Duodenal mucosa (tissue), 2 donors: ENCODE data around the gene LRMDA.

Experiments used
- H3K27ac ChIP-seq: one replicate; pipeline ENCODE4 v1.7.0; 2013; ENCODE audit warnings: low read depth, low read length
- H3K27me3 ChIP-seq, 2 donors: one replicate each; pipeline ENCODE4 v1.7.0; 2013; ENCODE audit warnings: low read length in 2 of 2, control low read depth in 1 of 2; ENCODE audit not compliant: insufficient read depth in 2 of 2, control insufficient read depth in 1 of 2
- H3K36me3 ChIP-seq, 2 donors: one replicate each; pipeline ENCODE4 v1.7.0; 2013; ENCODE audit warnings: low read length in 2 of 2, control low read depth in 1 of 2; ENCODE audit not compliant: insufficient read depth in 2 of 2, control insufficient read depth in 1 of 2
- H3K4me1 ChIP-seq, 2 donors: one replicate each; pipeline ENCODE4 v1.7.0; 2013; ENCODE audit warnings: low read length in 2 of 2, control low read depth in 1 of 2; ENCODE audit not compliant: insufficient read depth in 2 of 2, control insufficient read depth in 1 of 2
- H3K4me3 ChIP-seq, 2 donors: one replicate each; pipeline ENCODE4 v1.7.0; 2013; ENCODE audit warnings: low read length in 2 of 2, low read depth in 1 of 2
- H3K9ac ChIP-seq, 2 donors: one replicate each; pipeline ENCODE4 v1.7.0; 2013; ENCODE audit warnings: low read length in 2 of 2, low read depth in 1 of 2
- H3K9me3 ChIP-seq, 2 donors: one replicate each; pipeline ENCODE4 v1.7.0; 2013; ENCODE audit warnings: low read length in 2 of 2, control low read depth in 1 of 2; ENCODE audit not compliant: control insufficient read depth in 1 of 2

LRMDA gene

GRCh38 chr10:75654171-75654771 is 222.8 kb downstream of the LRMDA start:
- H3K9ac ChIP-seq, result no peak overlapping the region
- no peaks in the 10 kb centered on the region for H3K27me3 ChIP-seq
- no peak overlapping the region for H3K27ac ChIP-seq
- no peaks in the 10 kb centered on the region for H3K36me3 ChIP-seq
- H3K9me3 ChIP-seq, result no peaks in the 10 kb centered on the region
- peaks cover 0 to 6% of the 10 kb centered on the region in 2 donors for H3K4me1 ChIP-seq
- no peak overlapping the region for H3K4me3 ChIP-seq

- Histone ChIP-seq H3K27me3 (no peaks in the 10 kb centered on the region), H3K9me3 (no peaks in the 10 kb centered on the region), H3K4me1 (peaks cover 0 to 6% of the 10 kb centered on the region in 2 donors), H3K4me3 (no peak overlapping the region), H3K27ac (no peak overlapping the region), H3K36me3 (no peaks in the 10 kb centered on the region), H3K9ac (no peak overlapping the region)
Observed at GRCh38 chr10:75654772-75655171, 223.3 kb downstream of the LRMDA start.

GRCh38 chr10:75655791-75656451 is 224.5 kb downstream of the LRMDA start:
- H3K27ac ChIP-seq, result no peak overlapping the region
- no peaks in the 10 kb centered on the region for H3K9me3 ChIP-seq
- H3K9ac ChIP-seq, result no peak overlapping the region
- H3K36me3 ChIP-seq, result no peaks in the 10 kb centered on the region
- H3K4me1 ChIP-seq, result peaks cover 0 to 10% of the 10 kb centered on the region in 2 donors
- no peak overlapping the region for H3K4me3 ChIP-seq
- H3K27me3 ChIP-seq, result no peaks in the 10 kb centered on the region

- H3K27me3 ChIP-seq, result no peaks in the 10 kb centered on the region
- peaks cover 0 to 9% of the 10 kb centered on the region in 2 donors for H3K4me1 ChIP-seq
- H3K9ac ChIP-seq, result no peak overlapping the region
- H3K36me3 ChIP-seq, result no peaks in the 10 kb centered on the region
- no peak overlapping the region for H3K27ac ChIP-seq
- no peaks in the 10 kb centered on the region for H3K9me3 ChIP-seq
- H3K4me3 ChIP-seq, result no peak overlapping the region
Observed at GRCh38 chr10:75657351-75657750, 225.9 kb downstream of the LRMDA start.

- Histone ChIP-seq H3K27ac (no peak overlapping the region), H3K9ac (no peak overlapping the region), H3K36me3 (no peaks in the 10 kb centered on the region), H3K9me3 (no peaks in the 10 kb centered on the region), H3K4me1 (peaks cover 0 to 9% of the 10 kb centered on the region in 2 donors), H3K27me3 (no peaks in the 10 kb centered on the region), H3K4me3 (no peak overlapping the region)
Observed at GRCh38 chr10:75658036-75658435, 226.6 kb downstream of the LRMDA start.

- Histone ChIP-seq H3K9ac (no peak overlapping the region), H3K4me3 (no peak overlapping the region), H3K36me3 (no peaks in the 10 kb centered on the region), H3K27ac (no peak overlapping the region), H3K9me3 (no peaks in the 10 kb centered on the region), H3K27me3 (no peaks in the 10 kb centered on the region), H3K4me1 (peaks cover 0 to 9% of the 10 kb centered on the region in 2 donors)
Observed at GRCh38 chr10:75658496-75658895, 227.1 kb downstream of the LRMDA start.

GRCh38 chr10:75658915-75659314 is 227.5 kb downstream of the LRMDA start:
- no peak overlapping the region for H3K27ac ChIP-seq
- peaks cover under 1 to 9% of the 10 kb centered on the region in 2 donors for H3K4me1 ChIP-seq

GRCh38 chr10:75660823-75661222 is 229.4 kb downstream of the LRMDA start:
- no peaks in the 10 kb centered on the region for H3K36me3 ChIP-seq
- H3K27me3 ChIP-seq, result no peaks in the 10 kb centered on the region
- H3K4me1 ChIP-seq, result peaks cover 5 to 9% of the 10 kb centered on the region in 2 donors
- H3K9me3 ChIP-seq, result no peaks in the 10 kb centered on the region
- H3K9ac ChIP-seq, result no peak overlapping the region
- no peak overlapping the region for H3K27ac ChIP-seq
- no peak overlapping the region for H3K4me3 ChIP-seq

More at GRCh38 chr10:75658915-75659314, 227.5 kb downstream of the LRMDA start:
- Histone ChIP-seq H3K9me3 (no peaks in the 10 kb centered on the region), H3K9ac (no peak overlapping the region), H3K36me3 (no peaks in the 10 kb centered on the region), H3K4me3 (no peak overlapping the region), H3K27me3 (no peaks in the 10 kb centered on the region)

GRCh38 chr10:75662715-75663114 is 231.3 kb downstream of the LRMDA start:
- H3K9ac ChIP-seq, result no peak overlapping the region
- no peaks in the 10 kb centered on the region for H3K27me3 ChIP-seq
- no peak overlapping the region for H3K27ac ChIP-seq
- H3K36me3 ChIP-seq, result no peaks in the 10 kb centered on the region
- no peaks in the 10 kb centered on the region for H3K9me3 ChIP-seq
- H3K4me3 ChIP-seq, result no peak overlapping the region
- H3K4me1 ChIP-seq, result peaks cover 5 to 9% of the 10 kb centered on the region in 2 donors

GRCh38 chr10:75663947-75664664 is 232.7 kb downstream of the LRMDA start:
- Histone ChIP-seq H3K9ac (no peak overlapping the region), H3K36me3 (no peaks in the 10 kb centered on the region), H3K9me3 (no peaks in the 10 kb centered on the region), H3K27ac (no peak overlapping the region), H3K27me3 (no peaks in the 10 kb centered on the region), H3K4me3 (no peak overlapping the region), H3K4me1 (peaks cover 5 to 9% of the 10 kb centered on the region in 2 donors)
